COLO829 (cell line): ENCODE measurements around the gene GDPD5.

Experiments used
- DNase-seq: peaks from one replicate; pipeline ENCODE4 v3.0.0; 2012; ENCODE audit warnings: low spot score

Gene GDPD5

DNA sequence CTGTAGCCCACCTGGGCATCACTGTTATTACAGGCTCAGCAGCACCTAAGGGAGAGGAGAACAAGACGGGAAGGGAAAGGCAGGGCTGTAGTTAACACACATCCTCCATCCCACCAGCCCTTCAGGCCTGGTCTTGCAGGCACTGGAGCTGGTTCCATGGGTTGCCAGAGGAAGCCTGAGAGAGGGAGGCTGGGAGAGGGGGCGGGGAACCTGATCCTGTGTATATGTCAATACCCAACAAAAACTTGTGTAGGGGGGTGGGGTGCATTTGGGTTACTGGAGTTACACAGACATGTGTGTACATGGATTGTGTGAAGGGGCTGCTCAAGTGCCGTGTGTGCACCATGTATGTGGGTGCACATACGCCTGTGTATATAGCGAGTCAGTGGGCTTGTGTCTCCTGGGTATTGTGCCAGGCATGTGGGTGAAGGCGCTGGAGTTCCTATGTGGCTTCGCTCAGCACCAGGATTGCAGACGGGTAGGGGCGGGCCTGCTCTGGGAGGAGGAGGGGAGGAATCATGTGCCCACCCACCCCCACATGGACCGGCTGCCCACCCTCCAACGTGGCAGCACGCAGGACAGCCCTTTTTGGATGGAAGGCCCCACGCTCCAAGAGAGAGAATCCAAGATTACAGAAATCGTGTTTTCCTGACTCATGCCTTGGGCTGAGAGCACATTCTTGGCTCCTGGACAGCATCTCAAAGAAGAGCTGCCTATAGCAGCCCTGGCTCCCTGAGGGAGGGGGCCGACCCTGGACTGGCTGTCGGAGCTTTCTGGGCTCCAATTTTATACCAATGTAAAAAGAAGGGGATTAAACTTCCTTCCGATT is 32.1 kb upstream of the GDPD5 start:
- peak; percentile 69 for DNase-seq

DNA sequence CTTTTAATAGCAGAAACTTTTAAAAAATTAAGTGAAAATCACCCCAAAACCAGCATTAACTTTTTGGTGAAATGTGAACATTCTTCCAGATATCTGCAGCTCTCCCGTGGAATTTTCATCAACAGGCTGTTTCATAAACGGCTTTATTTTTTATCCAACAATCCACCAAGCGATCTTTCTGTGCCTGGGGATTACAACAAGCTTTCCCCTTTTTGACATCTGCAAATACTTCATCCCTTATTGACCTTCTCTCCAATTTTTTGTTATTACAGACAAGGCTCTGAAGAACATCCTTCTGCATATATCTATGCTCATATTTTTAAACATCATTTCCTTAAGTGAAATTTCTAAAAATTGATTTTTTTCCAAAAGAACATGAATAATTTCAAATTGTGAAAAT is 30.5 kb upstream of the GDPD5 start:
- no peak for DNase-seq

DNA sequence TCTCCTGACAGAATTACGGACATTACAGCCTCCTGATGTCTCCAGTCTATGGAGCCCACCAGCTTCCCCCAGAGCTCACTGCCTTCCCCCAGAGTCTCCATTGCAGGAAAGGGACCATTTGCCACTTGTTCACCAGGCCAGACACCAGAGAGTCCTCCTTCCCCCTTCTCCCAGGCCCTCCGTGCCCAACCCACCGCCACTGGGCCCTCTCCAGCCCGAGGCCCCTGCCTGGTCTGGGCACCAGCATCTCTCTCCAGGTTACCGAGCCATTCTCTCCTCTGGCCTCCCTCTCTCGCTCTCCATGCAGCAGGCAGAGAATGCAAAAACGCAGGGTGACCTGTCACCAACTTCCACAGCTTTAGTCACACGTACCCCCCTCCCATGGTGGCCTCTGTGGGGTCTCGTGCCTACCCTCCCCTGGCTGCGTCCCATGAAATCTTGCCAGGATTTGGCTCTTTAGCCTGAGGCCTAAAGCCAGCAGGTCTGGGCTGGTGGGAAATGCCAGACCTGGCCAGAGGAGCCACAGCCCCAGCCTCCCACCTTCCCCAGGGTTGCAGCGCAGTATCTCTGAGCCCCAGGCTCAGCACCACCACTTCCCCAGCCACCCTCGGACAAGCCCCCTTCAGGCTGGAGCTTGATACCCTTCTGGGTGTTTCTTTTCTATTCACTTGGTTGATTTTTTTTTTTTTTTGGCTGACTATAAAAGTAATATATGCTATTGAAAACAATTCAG is 29.5 kb upstream of the GDPD5 start:
- no peak for DNase-seq

DNA sequence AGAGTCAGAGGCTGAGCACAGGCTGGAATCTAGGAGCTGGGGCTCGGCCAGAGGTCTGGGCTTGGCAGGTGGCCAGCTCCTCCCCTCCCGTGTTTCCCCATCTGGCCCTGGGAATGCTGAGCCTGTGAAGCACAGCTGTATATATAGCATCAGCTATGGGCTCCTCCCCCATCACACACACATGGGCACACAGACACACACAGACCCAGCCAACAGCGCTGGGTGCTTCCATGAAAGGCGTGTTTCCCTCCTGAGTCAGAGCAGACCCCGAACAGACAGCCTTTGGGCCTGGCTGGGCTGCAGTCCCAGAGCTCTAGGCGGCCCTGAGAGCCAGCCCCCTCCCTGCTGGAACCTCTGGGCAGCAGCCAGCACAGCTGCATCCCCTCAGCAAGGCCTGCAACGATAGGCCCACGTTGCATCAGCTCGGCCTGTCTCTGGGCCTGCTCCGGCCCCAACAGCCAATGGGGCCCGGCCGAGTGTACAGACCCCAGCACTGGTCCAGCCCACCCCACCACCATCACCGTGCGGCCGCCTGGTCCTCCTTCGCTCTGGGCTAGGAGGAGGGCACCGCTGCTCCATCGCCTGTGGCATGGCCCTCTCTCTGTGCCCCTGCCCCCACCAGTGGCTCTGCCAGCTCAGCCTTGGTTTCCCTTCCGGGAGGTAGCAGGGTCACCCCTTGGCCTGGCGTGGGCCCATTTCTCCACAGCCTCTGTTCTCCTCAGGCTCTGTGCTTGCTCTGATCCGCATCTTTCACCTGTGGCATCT is 28.7 kb upstream of the GDPD5 start:
- DNase-seq = no peak

DNA sequence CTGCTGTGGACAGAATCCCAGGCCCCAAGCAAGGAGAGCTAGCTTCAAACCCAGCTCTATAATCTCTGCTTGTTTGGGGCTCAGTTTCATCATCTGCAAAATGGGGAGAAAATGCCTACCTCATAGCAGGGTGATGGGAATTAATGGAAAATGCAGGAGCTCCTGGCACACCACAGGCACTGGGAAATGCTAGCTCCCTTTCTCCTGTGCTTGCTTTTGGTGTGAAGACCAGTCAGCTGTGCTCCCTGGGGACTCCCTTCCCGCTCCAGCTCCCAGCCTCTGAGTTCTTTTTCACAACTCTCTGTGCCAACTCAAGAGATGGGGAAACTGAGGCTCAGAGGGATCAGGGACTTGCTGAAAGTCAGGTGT is 28.1 kb upstream of the GDPD5 start:
- DNase-seq = no peak

DNA sequence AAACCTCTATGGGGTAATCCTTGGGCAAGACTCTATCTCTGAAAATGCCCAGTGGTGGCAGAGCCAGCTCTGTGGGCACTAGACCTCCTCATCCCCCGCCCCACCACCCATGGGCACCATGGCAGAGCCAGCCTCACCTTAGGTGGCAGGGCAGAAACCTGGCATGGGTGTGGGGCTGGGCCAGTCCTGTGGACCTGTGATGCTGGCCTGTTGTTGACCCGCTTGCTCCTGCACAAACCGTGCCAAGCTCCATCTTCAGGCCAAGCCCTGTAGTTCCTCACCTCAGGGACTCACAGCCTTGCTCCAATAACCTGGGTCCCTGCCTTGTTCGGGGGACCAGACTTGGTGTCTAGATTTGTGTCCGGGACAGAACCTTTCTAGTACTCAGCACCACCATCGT is 27.4 kb upstream of the GDPD5 start:
- no peak for DNase-seq

DNA sequence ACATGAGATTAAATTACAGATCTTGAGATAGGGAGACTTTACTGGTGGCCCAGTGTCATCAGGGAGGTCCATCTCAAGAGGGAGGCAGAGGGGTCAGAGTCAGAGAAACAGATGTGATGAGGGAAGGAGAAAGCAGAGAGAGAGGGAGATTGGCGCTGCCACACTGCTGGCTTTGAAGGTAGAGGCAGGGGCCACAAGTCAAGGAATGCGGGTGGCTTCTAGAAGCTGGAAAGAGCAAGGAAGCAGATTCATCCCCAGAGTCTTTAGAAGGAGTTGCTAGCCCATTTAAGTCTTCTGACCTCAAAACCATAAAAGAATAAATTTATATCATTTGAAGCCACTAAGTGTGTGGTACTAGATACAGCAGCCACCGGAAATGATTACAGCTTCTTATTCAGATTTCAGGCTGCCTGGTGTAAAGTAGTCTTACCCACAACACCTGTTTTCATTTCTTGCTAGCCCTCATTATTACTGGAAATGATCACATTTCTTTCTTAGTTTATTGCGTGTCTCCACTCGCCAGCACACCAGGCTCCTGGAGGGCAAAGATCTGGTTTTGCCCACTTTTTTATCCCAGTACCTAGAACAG is 23.7 kb upstream of the GDPD5 start:
- no peak for DNase-seq

DNA sequence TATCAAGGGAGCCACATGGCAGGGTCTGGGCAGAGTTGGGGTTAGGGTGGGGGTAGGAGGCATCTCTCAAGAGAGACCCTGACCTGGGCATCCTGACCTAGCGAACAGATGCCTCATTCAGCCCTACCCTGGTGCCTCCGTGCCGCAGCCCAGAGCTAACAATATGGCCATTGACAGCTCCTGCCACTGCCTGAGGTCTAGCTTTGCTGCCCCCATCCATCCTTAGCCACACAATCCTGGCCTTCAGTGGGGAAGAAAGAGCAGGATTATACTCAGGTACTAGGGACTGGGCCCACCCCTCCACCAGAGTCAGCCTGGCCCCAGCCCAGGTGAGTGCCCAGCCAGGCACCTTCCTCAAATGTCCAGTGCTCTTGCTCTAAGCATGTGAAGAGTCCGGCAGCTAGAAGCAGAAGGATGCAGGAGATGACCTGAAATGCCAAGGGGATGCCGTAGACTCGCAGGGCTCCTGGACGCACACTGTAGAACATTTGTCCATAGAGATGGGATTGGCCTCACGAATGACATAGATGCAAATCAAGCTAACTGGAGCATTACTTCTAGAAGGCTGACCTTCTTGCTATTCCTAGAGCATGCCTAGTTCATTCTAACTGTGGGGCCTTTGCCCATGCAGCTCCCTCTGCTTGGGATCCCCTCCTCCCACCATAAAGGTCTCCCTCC is 23.0 kb upstream of the GDPD5 start:
- peak; percentile 82 for DNase-seq

DNA sequence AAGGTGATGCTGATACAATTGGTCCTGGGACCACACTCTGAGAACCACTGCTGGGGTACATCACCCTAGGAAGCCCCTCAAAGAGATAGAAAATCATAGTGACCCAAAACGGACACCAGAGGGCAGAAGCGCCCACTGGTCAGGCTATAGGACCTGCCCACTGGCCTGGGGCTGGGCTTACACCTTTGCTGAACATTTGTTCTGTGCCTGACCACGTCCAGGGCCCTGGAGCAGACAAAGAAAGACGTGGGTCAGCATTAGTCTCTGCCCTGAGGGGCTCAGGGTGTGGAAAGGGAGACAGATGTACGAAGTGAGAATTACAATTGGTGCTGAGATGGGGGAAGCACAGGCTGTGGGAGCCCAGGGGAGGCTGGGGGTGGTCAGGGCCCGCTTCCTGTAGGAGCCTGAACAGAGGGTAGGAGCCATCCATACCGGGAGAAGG is 21.9 kb upstream of the GDPD5 start:
- peak; percentile 90 for DNase-seq

DNA sequence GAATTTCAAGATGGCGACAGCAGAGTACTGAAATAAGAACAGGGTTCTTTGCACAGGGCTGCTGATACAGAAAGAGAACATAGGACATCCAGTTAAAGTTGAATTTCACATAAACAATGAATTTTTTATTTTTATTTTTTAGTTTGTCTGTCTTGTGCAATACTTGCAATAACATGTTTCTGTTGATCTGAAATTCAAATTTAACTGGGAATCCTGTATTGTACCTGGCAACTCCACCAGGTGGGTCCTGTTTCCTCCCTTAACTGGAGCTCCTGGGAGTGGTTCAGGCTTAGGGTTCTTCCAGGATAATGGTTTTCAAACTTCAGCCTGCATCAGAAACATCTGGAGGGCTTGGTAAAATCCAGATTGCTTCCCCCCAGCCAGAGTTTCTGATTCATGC is 21.4 kb upstream of the GDPD5 start:
- DNase-seq = no peak

DNA sequence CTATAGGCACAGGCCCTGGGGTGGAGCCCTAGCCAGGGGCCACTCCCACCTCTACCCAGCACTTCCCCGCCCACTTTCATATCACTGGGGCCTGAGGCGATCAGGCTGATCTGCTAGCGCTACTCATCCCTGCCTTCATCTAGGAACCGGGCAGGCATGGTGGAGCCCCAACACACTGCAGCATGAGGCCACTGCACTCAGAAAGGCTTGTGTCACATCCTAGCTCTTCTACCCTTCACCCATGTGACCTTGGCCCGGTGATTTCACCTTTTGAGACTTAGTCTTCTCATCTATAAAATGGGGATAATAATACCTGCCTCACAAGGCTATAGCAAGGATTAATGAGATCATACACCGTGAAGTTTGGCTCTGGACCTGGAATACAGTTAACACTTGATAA is 18.1 kb upstream of the GDPD5 start:
- DNase-seq = no peak

DNA sequence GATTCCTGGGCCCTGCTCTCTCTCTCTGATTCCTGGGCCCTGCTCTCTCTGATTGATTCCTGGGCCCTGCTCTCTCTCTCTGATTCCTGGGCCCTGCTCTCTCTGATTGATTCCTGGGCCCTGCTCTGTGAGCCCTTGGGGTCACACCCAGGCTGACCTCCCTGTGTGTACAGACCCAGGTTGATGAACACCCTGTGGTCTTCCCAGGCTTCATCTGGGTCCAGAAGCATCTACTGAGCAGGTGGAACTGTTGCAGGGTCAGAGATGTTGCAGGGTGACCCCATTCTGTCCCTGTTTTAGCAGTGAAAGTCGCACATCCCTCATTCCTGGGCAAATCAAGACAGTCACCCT is 16.3 kb upstream of the GDPD5 start:
- DNase-seq = no peak

DNA sequence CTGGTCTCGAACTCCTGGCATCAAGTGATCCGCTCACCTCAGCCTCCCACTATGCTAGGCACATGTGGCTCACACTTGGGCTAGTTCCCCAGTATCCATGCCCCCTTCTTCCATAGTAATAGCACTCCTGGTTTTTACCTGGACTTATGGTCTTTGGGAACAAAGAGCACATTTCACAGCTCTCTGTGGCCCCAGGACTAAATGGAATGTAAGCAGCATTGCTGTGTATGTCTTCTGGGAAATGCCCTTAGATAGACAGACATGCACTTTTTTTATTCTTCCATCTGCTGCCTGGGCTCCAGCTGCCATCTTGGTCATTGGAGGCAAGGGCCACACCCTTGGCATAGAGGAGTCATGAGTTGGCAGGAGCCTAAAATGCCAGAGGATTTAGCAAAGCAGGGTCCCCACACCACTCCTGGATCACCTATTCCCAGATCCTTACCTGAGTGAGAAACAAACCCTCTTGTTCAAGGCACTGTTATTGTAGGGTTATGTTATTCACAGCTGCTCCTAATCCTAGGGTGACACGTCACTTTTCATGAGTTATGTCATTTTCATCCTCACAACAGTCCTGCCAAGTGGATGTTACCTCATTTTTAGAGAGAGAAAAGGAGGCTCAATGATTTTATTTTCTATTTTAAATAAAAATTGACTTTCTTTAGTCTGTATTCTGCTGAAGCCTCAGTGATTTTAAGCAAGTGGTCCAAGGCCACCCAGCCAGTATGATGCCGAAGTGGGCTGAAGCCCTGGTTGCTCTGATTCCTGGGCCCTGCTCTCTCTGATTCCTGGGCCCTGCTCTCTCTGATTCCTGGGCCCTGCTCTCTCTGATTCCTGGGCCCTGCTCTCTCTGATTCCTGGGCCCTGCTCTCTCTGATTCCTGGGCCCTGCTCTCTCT is 15.7 kb upstream of the GDPD5 start:
- DNase-seq = no peak

DNA sequence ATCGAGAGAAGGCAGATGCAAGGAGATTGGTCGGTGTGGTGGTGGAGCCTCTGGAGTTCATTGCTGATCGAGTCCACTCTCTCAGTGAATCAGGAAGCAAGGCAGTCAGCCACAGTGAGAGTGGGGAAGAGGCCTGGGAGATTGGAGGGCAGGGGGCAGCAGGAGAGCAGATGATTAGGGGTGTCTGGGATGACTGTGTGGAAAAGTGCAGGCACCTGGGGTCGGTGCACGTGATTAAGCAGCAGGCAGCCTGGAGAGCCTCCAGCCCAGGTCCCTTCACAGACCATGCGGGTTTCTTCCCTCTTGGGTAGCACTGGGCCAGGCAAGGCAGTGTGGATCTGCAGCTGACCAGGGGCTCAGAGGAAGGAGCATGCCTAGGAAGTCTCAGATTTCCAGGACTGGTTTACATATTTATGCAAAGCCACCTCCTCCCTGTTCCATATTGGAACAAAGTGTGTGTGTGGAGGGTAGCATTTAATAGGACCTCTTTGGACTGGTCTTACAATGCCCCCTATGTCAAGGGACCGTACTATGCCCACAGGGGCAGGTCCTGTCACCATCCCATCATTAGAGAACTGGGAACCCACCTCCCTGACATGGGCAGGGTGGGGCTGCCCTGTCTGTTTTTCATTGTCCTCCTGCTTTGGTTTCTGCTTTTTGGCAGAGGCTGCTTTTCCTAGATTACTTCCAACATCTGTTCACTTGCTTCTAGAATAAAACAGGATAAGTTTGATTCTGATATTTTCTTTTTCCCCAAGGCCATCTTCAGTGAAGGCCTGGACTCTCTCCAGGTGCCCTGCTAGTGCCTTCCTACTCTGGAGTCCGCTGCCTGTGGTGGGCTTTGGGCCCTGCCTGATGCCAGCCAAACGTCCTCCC is 14.0 kb upstream of the GDPD5 start:
- DNase-seq = no peak

DNA sequence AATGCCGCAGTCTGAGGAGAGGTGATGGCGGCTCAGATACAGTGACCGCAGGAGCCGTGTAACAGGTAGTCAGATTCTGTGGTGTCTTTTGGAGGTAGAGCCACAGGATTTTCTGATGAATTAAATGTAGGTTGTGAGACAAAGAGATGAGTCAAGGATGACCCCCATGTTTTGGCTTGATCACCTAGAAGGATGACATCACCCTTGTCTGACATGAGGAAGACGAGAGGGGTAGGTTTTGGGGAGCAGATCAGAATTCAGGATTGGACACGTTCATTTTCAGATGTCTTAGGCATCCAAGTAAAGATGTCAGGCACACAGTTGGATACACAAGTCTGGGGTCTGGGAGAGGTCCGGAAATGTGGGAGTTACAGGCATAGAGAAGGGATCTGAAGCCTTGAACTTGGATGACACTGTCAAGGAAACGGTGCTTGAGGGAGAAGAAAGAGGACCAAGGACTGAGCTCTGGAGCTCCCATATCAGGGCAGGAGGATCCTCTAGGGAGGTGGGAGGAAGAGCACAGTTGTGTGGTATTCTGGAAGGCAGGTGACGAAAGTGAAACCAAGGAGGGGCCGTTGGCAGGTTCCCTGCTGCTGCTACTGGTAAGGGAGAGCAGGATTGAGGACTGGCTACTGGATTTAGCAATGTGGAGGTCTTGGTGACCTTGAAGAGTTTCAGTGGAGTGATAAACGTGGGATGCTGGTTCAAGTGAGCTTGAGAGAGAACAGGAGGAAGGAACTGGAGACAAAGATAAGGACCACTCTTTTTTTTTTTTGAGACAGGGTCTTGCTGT is 12.6 kb upstream of the GDPD5 start:
- no peak for DNase-seq

DNA sequence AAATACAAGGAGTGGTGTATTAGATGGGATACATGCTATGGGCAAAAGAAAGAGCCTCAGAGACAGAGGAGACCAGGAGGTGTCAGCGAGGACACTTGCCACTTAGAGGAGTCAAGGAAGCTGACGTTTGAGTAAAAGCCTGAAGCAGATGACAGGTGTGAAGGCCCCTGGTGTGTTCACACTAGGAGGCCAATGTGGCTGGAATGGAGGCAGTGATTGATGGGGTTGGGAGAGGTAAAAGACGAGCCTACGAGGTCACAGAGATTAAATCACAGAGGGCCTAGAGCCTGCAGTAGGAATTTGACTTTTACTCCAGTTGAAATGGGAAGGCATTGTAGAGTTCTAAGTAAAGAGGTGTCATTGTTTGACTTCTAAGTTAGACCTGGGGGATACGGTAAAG is 12.0 kb upstream of the GDPD5 start:
- DNase-seq = no peak

DNA sequence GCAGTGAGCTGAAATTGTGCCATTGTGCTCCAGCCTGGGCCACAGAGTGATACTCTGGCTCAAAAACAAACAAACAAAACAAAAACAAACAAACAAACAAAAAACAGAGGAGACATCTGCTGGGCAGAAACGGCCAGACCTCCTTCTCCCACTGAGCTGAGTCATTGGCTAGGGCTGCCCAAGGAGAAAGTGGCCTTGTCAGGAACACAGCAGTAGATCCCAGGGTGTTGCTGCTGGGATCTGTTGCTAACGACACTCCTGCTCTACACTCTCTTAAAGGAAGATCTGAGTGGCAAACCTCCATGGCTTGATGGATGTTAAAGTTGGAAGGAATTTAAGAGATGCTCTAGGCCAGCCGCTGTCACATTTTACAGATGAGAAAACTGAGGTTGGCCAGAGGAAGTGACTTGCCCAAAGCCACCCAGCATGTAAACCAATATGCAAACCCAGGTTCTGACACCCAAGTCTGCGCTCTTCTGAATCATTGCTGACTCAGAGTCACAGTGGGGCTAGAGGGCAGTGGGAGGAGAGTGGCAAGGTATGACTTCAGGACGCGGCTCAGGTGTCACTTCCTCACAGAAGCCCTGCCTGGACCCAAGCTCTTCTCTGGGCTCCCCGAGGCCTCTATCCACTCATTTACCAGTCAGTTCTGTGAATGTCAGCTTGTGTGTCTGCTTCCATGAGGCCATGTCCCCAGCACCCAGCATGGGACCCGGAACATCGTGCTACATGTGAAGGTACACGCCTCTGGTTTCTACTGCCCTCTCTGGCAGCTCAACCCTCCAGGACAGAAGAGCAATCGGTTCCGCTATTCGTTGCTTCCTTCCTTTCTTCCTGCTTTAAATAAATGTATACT is 11.3 kb upstream of the GDPD5 start:
- DNase-seq = no peak

DNA sequence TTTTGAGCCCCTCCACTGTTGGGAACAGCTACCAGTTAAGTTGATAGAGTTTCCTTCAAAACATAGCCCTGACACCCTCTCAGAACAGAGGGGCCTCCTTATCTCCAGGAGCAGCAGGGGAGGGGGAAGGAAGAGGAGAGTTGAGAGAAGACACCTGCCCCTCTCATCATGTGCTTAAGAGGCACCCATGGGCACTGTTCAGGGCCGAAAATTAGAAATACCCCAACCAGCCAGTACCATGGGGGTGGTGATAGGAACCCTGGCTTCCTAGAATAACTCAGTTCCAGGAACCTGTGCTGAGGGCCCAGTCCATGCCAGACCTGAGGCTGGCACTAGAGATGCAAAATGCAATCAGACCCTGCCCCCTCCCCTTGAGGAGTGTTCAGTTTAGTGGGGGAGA is 9.3 kb upstream of the GDPD5 start:
- no peak for DNase-seq
